ENCODE measurements around the gene PGAM2. TPM values are rescaled to one million over a fixed set of nuclear protein-coding genes. Genes with fewer than 3 reads are reported as not detected.

PGAM2 gene
- 1 to 10 TPM; 1.6 to 2.1 TPM for total RNA-seq
- long read RNA-seq, donor 1 = 0 reads
- long read RNA-seq, donor 2, partial matches to known transcripts = 1 of 4 reads
- long read RNA-seq, donor 2, other reads (novel, unspliced or antisense) = 2 of 4 reads

- intact Hi-C loops (cut with DNase I) = loop anchor here in 1 of 2 donors (5.0 kb wide), 1 partner anchor 62 kb away; no protein-coding TSS in a partner anchor
- DNase-seq (ENCODE audit: low spot score) = peak; percentile 81
Observed at GRCh38 chr7:44065431-44066110, at the start of gene PGAM2. Gene PGAM2 (minus strand): TSS chr7:44065567. CDS start chr7:44065529, 38 bp downstream.

DNA sequence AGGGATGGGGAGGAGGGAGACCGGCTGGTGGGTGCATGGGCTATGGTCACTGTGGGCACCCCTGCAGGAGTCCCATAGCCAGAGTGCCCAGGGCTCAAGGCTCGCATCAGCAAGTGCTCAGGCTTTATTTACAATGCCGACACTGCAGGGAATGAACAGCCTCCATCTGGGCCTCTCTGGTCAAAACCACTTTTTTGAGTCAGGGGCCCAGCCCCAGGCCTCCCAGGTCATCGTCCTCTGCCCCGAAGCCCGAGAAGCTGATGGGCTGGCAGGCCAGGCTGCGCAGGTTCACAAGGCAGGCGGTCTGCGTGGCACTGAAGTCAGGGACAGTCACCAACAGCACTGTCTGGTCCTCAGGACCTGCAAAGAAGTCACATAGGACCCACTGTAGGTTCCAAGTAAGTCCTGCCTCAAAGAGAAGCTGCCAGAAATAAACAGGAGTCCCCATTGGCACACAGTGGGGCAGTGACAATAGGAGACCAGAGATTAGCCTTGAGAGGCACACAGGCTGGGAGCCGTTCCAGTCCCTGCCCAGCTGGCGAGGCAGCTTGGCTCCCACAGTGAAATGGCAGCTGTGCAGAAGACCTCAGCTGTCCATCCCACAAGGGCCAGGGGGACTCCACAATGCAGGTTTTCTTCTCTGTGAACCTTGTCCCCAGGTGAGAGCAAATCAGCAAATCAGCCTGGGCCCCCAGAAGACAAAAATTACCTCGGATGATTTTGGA, 49.4 kb upstream of the PGAM2 start:
- DNase-seq (ENCODE audit: low spot score) = no peak
- intact Hi-C loops (cut with DNase I) = loop anchor here (5.0 kb wide), 1 partner anchor 37 kb away; no protein-coding TSS in a partner anchor

DNA sequence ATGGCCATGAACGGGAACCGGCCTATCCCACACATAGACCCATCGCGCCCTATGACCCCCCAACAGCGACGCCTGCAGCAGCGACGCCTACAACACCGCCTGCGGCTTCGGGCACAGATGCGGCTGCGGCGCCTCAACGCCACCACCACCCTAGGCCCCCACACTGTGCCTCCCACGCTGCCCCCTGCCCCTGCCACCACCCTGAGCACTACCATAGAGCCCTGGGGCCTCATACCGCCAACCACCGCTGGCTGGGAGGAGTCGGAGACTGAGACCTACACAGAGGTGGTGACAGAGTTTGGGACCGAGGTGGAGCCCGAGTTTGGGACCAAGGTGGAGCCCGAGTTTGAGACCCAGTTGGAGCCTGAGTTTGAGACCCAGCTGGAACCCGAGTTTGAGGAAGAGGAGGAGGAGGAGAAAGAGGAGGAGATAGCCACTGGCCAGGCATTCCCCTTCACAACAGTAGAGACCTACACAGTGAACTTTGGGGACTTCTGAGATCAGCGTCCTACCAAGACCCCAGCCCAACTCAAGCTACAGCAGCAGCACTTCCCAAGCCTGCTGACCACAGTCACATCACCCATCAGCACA, 48.5 kb upstream of the PGAM2 start:
- intact Hi-C loops (cut with DNase I) = loop anchor here (5.0 kb wide), 1 partner anchor 37 kb away; no protein-coding TSS in a partner anchor
- no peak for DNase-seq (ENCODE audit: low spot score)

GRCh38 chr7:44112997-44113763, 47.8 kb upstream of the PGAM2 start:
- DNase-seq (ENCODE audit: low spot score) = no peak
- intact Hi-C loops (cut with DNase I) = loop anchor here (5.0 kb wide), 1 partner anchor 36 kb away; no protein-coding TSS in a partner anchor

GRCh38 chr7:44112231-44112996, 47.0 kb upstream of the PGAM2 start:
- peak; percentile 86 for DNase-seq (ENCODE audit: low spot score)
- intact Hi-C loops (cut with DNase I) = loop anchor here (5.0 kb wide), 1 partner anchor 35 kb away; no protein-coding TSS in a partner anchor

GRCh38 chr7:44111761-44112160, 46.4 kb upstream of the PGAM2 start:
- no peak for DNase-seq (ENCODE audit: low spot score)
- intact Hi-C loops (cut with DNase I) = loop anchor here (5.0 kb wide), 1 partner anchor 34 kb away; no protein-coding TSS in a partner anchor

- no peak for DNase-seq (ENCODE audit: low spot score)
Observed at GRCh38 chr7:44110719-44111635, 45.6 kb upstream of the PGAM2 start.

GRCh38 chr7:44109991-44110390, 44.6 kb upstream of the PGAM2 start:
- no peak for DNase-seq (ENCODE audit: low spot score)
- intact Hi-C loops (cut with DNase I) = loop anchor here (5.0 kb wide), 1 partner anchor 33 kb away; no protein-coding TSS in a partner anchor

More at GRCh38 chr7:44110719-44111635, 45.6 kb upstream of the PGAM2 start:
- intact Hi-C loops (cut with DNase I) = loop anchor here (5.0 kb wide), 1 partner anchor 34 kb away; no protein-coding TSS in a partner anchor

DNA sequence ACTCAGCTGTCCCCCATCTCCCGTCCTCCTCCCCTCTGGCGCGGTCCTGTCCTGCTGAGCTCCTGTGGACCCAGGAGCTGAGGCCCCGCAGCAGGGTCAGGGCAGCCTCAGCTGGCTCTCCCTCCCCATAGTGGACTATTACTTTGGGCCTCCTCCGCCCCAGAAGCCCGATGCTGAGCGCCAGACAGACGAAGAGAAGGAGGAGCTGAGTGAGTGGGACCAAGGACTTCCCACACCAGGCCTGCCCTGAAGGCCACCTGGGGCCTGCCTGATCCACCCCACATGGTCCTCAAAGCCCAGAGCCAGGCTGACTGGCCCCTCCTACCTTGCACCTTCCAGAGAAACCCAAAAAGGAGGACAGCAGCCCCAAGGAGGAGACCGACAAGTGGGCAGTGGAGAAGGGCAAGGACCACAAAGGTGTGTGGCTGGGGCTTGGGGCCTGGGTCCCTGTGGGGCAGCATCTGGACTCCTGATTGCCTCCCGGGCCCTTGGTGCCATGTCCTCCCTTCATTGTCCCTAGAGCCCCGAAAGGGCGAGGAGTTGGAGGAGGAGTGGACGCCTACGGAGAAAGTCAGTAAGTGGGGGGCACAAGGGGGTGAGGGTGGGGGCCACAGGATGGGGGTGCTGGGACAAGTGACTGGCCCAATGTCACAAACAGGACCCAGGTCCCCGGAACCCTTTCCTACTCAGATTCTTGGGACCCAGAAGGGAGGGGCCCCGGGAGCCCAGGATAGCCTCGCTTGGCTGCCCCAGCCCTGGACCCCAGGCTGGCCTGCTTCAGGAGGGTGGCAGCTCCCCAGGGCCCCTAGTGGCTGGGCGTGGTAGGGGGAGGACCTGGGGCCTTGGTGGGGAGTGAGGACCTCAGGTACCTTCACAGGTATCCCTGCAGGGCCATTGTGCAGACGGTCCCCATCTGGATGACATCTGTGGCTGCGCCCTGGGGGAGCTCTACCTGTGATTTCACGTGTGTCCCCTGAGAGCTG, 43.7 kb upstream of the PGAM2 start:
- DNase-seq (ENCODE audit: low spot score) = peak; percentile 80
- intact Hi-C loops (cut with DNase I) = no loop called here

DNA sequence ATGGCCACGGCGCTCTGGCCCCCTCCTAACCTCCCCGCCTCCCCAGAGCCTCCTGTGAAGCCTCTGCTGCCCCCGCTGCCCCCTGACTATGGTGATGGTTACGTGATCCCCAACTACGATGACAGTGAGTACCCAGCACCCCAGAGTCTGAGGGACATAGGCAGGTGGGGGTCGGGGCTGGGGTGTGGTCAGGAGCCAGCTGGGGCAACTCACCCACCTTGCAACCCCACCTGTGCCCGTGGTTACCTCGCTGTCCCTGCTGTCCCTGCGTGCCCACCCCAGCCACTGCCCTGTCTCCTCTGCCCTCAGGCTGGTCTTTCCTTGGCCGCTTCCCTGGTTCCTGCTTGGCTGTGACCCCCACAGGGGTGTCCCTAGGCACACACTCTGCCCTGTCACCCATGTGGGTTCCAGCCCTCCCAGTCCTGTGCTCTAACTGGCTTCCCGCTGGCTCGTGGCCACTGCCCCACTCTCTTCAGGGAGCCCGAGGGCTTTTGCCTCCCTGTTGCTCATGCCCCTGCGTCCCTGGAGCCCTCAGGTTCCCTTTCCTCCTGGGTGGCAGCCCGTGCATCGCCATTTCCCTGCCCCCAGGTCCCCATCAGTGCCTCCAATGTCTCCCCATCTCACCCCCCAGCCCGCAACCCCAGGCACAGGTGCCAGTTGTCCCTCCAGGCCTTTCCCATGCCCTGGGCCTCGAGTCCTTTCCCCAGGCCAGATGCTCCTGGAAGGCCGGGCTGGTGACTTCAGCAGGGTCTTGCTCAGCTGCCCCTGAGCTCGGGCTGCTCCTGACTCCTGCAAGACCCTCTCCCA, 42.8 kb upstream of the PGAM2 start:
- intact Hi-C loops (cut with DNase I) = no loop called here
- no peak for DNase-seq (ENCODE audit: low spot score)

DNA sequence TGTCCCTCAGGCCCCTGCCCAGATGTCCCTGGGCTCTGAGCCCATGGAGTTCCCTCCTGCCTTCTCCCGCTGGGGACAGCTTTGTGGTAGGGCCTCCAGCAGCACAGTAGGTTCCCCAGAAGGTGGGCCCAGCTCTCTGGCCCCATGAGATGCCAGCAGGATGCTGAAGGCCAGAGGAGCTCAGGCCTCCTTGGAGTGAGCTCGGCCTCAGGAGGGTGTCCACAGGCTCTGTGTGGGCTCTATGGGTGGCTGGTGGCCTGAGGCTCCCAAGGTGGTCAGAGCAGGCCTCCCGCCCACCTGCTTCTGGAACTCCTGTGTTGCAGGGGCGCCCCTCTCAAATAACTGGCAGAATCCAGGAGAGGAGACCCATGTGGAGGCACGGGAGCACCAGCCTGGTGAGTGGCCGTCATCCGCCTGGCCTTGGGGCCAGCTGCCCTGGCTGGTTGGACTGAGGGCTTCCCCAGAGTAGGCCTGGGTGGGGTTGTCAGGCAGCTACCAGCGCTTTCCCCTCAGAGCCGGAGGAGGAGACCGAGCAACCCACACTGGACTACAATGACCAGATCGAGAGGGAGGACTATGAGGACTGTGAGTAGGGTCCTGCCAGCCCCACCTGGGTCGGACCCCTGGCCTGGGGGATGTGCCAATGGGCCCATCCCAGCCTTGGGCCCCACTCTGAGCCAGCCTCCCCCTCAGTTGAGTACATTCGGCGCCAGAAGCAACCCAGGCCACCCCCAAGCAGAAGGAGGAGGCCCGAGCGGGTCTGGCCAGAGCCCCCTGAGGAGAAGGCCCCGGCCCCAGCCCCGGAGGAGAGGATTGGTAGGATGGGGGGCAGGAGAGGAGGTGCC, 42.0 kb upstream of the PGAM2 start:
- intact Hi-C loops (cut with DNase I) = no loop called here
- peak; percentile 71 for DNase-seq (ENCODE audit: low spot score)

DNA sequence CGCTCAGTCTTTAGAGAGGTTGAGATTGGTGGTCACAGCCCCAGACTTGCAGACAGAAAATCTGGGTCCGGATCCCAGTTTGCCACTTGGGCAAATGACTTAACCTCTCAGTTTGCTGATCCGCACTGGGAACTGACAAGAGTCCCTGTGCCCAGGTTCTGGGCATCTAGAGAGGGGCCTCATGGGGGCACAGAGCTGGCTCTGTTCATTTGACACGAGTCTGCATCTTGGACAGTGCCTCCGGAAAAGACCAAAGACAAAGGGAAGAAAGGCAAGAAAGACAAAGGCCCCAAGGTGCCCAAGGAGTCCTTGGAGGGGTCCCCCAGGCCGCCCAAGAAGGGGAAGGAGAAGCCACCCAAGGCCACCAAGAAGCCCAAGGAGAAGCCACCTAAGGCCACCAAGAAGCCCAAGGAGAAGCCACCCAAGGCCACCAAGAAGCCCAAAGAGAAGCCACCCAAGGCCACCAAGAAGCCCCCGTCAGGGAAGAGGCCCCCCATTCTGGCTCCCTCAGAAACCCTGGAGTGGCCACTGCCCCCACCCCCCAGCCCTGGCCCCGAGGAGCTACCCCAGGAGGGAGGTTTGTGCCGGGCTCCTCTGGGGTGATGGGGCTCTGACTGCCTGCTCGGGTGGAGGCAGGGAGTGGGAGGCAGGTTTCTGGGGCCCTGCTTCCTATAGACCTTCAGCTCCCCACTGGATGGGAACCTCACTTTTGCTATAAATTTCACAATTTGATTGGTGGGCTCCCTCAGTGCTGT, 41.1 kb upstream of the PGAM2 start:
- peak; percentile 59 for DNase-seq (ENCODE audit: low spot score)
- intact Hi-C loops (cut with DNase I) = no loop called here

GRCh38 chr7:44105832-44106231, 40.5 kb upstream of the PGAM2 start:
- intact Hi-C loops (cut with DNase I) = no loop called here
- no peak for DNase-seq (ENCODE audit: low spot score)
